GM21576 (cell line): ENCODE data around the gene PIP4K2A.

Experiments used
- ATAC-seq: cut with Tn5 transposase; IDR thresholded peaks from one replicate; pipeline ENCODE4 v1.9.1; 2021; ENCODE audit warnings: mild to moderate bottlenecking, moderate library complexity; ENCODE audit not compliant: unreplicated experiment

Gene PIP4K2A

DNA sequence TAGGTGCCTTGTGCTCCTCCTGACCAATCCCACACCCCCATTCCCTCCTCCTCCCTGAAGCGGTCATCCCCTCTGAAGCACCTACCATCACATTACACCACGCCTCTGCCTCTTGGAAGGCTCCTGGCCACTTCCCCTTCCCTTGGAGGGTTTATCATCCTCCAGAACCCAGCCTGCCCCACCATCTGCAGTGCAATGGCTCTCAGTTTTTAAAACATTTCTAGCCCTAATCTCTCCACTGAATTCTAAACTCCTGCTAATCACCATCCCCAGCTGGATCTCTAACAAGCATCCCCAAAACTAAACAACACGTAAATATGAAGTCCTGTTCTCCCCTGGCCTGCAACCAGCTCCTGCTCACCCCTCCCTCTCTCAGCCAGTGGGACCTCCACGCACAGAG, 70.6 kb downstream of the PIP4K2A start:
- ATAC-seq, result no peak

DNA sequence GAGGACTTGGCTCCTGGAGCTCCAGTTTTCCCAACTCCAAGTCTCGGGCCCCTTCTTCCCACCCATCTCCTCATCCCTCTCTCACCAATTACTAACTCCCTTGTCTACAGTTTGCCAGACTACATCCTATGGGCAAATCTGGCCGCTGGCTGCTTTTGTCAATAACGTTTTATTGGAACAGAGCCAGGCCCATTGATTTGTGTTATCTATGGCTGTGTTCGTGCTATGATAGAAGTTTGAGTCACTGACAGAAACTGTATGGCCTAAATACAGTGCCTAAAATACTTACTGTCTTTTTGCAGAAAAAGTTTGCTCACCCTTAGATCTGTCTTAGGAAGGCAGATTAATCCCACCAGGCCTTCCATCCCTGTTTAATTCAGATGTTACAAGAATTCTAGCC, 71.3 kb downstream of the PIP4K2A start:
- ATAC-seq, result no peak

DNA sequence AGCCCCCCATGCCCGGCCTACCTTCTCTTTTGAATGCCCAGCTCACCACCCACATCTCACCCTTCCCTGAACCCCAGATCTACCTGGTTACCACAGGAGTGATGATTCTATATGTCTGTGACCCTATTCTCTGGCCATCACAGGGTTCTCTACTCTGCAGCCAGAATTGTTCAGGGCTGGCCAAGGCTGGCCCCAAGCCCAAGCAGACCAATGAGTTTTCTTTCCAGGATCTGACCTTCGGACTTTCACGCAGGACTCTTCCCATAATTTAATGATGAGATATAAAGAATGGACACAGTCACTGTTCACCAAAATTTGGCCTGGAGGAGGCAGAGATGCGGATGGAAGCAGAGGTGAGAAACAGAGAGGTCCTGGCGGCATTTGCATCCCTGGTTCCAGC, 72.6 kb downstream of the PIP4K2A start:
- no peak for ATAC-seq

DNA sequence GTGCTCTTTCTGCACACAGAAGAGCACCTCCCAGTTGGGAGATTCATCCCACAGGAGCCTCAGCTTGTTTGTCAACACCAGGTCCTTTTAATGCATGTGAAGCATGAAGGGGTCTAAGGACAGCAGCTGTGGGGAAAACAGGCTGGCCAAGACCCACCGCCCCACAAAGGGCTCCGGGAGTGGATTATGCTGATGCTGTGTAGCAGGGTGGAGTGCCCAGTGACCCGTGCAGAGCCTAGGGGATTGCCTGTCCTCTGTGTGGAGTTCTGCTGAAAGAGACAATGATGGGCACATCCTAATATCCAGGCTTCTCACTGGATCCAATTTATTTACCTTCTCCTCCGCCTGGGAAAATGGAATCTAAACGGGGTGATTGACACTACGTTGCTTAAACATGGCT, 74.0 kb downstream of the PIP4K2A start:
- no peak for ATAC-seq

DNA sequence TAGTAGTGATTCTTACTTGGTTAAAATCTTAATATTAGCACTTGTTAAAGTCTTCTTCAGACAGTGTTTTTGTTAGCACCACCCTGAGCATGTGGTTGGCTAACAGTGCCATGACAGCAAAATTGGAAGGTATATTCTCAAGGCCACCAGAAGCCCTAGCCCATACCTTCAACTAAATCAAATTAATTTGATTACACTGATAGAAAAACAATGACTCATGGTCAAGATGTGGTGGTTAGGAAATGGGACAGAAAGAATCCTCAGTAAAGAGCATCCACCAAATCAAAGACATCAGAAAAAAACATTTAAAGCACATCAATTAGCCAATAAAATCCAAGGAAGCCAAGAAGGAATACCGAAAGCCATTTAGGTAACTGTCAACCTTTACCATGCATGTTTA, 75.5 kb downstream of the PIP4K2A start:
- no peak for ATAC-seq

DNA sequence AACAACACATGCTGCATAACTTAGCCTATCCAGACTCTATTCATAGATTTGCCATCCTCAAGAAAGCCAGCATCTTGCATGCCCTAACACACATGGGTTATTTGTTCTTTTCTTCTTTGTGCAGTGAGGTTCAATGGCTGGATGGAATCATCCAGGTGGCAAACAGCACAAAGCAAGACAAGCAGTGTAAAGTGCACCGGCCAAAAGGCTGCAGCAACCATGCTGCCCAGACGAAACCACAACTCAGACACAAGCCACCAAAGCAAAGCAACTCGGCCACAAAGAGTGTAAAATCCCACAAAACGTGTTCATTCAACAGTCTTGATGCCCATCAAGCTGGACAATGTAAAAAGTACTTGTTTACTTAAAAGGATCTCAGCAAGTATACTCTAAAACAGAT, 76.9 kb downstream of the PIP4K2A start:
- no peak for ATAC-seq

DNA sequence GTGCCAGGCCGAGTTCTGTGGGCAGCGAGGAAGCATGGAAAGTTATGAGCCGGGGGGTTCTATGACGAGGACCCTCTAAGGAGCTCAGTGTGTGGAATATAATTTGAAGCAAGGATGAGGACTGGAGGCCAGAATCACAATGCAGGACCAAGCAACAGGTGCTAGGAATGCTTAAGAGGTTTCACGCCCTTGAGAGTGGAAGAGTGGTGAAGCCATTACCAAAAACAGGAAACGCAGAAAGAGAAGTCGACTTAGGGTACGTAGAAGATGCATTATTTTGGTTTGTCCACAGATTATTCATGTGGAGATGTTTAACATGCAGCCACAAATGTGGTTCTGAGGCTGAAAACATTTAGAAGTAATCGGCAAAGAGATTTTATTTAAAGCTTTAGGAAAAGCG, 78.7 kb downstream of the PIP4K2A start:
- no peak for ATAC-seq

DNA sequence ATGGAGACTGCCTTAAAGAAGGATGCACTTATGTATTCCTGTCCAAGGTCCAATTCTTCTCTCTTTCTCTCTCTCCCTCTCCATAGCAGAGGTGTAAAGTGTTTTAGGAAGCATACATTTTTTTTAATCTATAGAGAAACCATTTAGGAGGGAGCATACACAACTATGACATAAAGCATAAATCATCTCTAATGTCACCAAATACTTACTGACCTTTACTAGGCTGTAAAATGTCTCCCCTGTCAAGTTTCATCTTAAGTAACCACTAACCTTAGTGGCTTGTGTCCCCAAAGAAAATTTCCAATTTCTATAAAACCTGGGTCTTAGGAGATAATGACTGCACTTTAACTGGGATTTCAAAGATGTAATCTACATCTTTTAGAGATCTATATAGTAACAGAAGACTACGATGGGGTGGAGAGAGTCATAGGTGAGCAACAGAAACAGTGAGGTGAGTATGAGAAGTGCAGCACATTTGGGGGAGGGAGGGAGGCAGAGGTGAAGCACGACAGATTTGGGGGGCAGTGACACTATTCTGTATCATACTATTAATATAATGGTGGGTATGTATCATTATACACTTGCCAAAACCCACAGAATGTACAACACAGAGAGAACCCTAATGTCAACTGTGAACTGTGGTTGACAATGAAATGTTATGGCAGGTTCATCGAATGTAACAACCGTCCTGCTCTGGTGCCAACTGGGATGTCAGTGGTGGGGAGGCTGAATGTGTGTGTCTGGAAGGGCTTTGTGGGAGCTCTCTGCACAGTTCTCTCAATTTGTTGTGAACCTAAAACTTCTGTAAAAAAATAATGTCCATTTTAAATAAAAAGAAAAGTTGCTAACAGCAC, 79.5 kb downstream of the PIP4K2A start:
- no peak for ATAC-seq

DNA sequence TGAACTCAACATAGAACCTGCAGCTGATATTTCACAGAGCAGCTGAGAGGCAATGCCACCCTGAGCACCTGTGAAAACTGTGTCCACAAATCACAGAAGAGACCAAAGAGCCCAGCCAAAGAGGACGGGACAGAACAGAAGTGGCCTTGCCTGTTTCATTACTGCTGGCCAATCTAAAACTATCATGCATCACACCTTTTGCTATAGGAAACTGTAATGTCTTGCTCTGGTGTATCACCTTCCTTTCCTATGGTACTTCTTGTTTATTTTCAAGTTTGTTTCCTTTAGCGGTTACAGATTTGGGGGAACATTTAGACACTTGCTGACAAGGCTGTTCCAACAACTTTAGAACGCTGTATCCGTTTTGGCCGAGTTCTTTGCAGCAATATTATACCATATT, 80.3 kb downstream of the PIP4K2A start:
- ATAC-seq, result no peak

DNA sequence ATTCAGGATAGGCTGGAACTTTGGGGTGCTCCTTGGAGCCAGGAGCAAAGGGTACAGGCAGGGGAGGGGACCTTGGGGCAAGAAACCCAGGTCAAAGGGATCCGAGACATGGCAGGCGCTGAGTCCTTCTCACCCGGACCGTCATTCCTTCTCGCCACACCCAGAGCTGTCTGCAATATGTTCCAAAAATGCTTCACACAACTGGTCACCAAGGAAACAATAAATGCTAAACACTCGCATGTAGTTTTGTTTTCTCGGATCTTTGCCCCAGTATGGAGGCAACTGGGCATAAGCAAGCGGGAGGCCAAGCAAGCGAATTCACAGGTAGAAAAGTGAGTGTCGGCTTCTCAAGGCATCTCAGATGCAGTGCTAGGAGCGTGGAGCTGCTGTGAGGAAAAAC, 80.8 kb downstream of the PIP4K2A start:
- no peak for ATAC-seq

DNA sequence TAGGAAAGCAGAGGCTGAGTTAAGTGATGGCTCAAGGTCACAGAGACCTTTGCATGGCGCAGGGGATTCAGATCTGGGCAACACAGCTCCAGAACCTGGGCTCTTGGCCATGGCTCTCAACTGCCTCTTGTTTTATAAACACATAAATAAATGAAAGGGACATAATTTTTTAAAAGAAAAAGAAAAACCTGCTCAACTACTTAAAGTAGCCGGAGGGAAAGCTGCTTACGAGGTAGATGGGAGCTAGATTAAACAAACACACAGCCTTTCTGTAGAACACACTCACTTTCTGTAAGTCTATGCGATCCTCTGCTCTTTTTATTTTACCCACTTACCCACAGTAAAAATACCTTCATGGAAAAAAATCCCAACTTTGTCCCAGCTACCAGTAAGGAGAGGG, 81.3 kb downstream of the PIP4K2A start:
- no peak for ATAC-seq

DNA sequence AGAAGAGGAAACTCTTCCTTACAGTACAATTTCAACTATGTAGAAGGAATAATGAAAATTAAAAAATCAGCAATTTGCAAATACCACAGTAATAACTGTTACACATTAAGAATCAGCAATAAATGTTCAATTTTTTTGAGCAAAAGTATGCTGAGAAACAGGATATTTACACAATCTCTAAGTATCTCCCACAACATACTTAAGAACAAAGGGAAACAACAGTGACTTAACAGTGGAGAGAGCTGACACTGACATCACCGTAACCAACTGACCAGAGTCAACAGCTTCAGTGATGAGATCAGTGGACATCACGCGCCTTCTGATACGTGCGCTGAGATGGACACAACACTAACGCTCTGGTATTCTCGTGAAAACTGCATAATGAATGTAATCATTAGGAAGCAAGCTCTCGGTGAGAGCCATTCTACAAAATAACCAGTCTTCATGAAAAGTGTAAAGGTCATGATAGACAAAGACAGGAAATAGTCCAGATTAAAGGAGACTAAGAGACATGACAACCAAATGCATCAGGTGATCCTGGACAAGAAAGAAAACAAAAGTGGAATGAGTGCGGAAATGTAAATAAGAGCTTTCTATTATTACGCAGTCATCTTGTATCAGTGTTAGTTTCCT, 82.6 kb downstream of the PIP4K2A start:
- ATAC-seq, result no peak

DNA sequence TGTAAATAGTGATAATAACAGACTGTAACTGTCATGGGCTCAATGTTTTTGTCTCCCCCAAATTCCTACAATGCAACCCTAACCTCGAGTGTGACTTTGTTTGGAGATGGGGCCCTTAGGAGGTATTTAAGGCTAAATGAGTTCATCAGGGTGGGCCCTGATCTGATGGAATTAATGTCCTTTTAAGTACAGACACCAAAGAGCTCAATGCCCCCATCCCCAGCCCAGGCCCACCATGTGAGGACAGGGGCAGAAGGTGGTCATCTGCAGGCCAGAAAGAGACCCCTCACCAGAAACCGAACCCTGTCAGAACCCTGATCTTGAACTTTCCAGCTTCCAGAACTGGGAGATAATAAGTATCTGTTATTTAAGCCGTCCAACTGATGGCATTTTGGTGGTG, 83.2 kb downstream of the PIP4K2A start:
- no peak for ATAC-seq

DNA sequence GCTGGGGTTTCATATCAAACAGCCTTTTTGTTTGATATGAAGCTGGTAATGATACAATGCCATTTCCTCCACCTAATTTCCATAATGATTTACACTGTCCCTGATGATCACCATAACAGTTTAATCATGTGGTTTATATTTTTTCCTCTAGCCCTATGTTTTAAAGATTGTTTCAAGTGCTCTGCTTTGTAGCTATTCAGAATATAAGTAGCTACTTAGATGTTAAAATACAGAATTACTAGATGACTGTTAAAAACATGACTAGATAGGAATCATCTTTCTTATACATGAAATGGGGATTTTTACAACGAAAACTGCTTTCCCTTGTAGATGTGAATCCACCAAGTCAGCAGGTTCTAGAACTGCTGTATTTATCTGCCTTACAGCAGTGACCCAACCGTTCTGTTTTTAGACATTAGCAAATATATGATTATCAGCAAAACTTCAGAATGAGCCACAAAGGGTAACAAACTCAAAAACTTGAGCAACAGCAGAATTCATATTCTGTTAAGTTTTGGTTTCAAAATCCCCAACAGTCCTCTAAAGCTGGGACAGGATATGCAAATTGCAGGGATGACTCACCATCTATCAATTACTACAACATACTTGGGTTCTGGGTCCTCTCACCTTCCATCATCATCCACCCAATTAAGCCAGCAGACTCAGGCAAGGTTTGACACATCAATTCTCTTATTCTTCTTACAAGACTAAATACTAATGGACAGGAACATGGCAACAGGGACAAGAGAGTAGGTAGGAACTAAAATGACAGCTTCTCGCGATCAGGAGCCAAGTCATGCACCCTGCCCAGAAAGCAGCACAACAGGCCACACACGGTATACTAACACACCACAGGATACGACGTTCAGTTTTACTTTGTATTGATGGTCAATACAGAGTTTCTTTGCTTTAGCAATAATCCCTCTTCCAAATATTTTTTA, 83.9 kb downstream of the PIP4K2A start:
- ATAC-seq, result peak; percentile 78

DNA sequence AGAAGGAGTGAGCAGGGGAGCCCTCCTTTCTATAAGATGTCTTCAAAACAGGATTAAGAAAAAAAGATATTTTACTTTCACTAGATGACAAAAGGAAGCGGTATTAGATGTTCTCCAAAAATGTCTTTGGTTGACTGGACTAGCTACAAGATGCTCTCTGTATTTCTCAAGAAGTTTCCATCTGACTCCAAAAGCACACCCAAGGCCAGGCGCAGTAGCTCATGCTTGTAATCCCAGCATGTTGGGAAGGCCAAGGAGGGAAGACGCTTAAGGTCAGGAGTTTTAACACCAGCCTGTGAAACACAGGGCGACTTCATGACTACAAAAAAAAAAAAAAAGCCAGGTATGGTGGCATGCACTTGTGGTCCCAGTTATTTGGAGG, 84.5 kb downstream of the PIP4K2A start:
- ATAC-seq, result peak; percentile 22

DNA sequence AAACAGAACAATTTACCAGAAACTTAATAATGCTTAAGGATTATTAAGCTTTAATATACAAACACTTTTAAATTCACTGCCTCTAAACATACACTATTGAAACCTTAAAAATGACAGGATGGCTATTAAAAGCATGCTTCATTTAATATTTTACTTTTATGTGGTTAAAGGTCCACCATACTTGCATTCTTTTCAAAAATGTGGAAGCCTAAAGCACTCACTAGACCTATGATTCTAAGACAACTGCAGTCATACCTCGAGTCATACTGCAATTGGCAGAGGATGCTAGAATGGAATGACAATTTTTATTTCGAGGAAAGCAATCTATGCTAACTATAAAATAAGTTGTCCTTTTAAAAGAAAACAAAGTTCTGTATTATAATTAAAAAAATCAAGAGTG, 85.3 kb downstream of the PIP4K2A start:
- no peak for ATAC-seq

DNA sequence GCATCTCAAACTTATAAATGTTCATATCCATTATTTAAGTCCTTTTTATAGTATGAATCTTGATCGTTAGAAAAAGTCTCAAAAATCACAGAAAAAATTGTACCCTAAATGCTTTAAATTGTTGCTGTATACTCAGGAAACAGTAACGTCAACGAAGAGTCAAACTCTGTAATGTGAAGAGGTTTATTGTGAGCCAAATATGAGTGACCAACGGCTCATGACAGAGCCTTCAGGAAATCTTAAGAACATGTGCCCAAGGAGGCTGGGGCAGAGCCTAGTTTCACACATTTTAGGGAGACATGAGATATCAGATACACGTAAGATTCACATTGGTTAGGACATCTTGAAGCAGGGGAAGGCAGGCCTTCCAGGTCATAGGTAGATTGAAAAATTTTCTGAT, 86.1 kb downstream of the PIP4K2A start:
- ATAC-seq, result no peak

DNA sequence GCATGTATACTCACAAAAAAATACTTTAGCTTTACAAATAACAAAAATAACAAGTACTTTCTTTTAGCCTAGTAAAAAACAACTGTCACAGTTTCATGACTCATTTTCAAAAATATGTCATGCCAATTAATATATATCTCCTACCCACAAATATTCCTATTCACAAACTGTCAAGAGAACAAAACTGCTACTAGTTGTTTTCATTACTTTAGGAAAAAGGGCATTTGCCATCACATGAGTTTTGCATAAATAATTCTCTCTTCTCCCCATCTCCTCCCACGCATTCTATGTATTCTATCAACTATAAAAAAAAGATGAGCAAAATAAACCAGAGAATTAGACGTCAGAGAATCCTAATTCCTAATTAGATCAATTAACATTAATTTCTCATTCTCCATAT, 87.6 kb downstream of the PIP4K2A start:
- no peak for ATAC-seq

DNA sequence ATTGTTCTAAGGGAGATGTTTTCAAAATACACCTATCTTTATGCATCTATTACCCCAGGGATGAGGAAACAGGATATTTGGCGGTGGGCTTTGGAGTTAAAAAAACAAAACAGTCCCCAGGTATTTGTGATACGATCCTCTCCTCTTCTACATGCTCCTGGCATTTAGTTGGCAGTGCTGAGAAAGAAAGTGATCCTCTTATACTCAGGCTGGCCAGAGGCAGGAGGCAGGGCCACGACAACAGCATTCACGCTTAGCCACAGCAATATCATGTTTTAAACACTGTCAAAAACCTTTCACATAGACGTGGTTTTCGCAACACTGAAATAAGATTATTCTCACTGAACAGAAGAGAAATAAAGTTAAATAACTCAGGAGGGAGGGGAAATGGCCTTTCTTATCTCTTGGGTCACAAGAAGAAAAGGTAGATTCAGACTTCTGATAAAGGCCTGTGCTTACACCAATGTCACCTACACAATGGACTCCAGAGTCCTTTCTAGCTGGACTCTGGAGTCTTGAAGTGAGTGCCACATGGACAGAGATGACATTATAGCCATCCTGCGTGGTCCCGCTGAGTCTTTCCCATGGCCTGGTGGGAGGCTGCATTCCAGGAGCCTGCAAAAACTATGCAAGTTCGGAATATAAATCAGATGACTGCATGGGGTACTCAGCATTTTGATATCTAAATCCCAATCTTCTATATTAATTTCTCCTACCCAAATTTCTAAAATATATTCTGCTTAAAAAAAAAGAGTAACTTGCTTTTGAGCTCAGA, 88.7 kb downstream of the PIP4K2A start:
- ATAC-seq, result no peak

DNA sequence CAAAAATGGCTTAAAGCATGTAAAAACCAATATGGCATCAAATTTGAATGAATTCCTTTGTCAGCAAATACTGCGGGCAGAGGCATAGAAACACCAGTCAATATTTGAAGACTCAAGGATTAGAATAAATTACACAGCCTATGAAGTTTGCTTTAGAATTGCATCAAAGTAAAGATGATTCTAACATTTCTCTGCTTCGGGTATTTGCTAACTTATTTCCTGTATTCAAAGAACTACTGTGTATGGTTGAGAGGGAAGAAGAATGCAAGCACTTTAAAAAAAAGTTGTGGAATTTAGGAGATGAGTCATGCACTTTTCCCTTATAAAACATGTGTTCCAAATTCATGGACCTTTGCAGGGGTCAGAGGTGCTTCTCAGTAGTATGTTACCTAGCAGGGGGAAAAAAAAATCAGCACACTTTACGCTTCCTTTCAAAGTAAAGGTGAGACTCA, 90.1 kb downstream of the PIP4K2A start:
- ATAC-seq, result no peak
